ENCODE data around the gene LGALSL.

- TF ChIP-seq, protein P1, sequence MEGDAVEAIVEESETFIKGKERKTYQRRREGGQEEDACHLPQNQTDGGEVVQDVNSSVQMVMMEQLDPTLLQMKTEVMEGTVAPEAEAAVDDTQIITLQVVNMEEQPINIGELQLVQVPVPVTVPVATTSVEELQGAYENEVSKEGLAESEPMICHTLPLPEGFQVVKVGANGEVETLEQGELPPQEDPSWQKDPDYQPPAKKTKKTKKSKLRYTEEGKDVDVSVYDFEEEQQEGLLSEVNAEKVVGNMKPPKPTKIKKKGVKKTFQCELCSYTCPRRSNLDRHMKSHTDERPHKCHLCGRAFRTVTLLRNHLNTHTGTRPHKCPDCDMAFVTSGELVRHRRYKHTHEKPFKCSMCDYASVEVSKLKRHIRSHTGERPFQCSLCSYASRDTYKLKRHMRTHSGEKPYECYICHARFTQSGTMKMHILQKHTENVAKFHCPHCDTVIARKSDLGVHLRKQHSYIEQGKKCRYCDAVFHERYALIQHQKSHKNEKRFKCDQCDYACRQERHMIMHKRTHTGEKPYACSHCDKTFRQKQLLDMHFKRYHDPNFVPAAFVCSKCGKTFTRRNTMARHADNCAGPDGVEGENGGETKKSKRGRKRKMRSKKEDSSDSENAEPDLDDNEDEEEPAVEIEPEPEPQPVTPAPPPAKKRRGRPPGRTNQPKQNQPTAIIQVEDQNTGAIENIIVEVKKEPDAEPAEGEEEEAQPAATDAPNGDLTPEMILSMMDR (IDR thresholded peaks at IDR 0.05 in 4 of 5, conservative IDR thresholded peaks at IDR 0.05 in 1 of 5), result no peak
- TF ChIP-seq POLR2A (IDR thresholded peaks at IDR 0.05), result no peak
Observed at GRCh38 chr2:64437883-64438282, 16.1 kb upstream of the LGALSL start.
